Psoas muscle (tissue), 8 donors: ENCODE results near the gene OR52E2. TPM values are rescaled to one million over a fixed set of nuclear protein-coding genes. Genes with fewer than 3 reads are reported as not detected.

Experiments
- ATAC-seq, 4 donors: fragments of 200-7000 bp; cut with Tn5 transposase; one replicate each; pipeline ENCODE4 v1.9.1; 2020; ENCODE audit warnings: moderate library complexity in 3 of 4, mild to moderate bottlenecking in 2 of 4
- DNase-seq, 2 donors: peaks; one replicate each; pipeline ENCODE4 v3.0.0-alpha.2; 2020
- H3K27ac ChIP-seq: fragments of 200-600 bp; one replicate; pipeline ENCODE4 v1.8.0; 2022
- H3K27me3 ChIP-seq, 3 donors: fragments of 200-600 bp in 1 of 3; one replicate each; pipeline versions ENCODE4 v1.6.1 to v1.8.0; 2013 to 2022; ENCODE audit warnings: low read length in 2 of 3, mild to moderate bottlenecking in 2 of 3, moderate library complexity in 1 of 3; ENCODE audit not compliant: insufficient read depth in 3 of 3
- H3K36me3 ChIP-seq, 2 donors: fragments of 200-600 bp in 1 of 2; one replicate each; pipeline versions ENCODE4 v1.6.1 to v1.8.0; 2013 to 2022; ENCODE audit warnings: low read depth in 1 of 2, mild to moderate bottlenecking in 1 of 2, moderate library complexity in 1 of 2; ENCODE audit not compliant: insufficient read depth in 1 of 2
- H3K4me1 ChIP-seq: fragments of 200-600 bp; one replicate; pipeline ENCODE4 v1.8.0; 2022
- H3K4me3 ChIP-seq: fragments of 200-600 bp; one replicate; pipeline ENCODE4 v1.8.0; 2022; ENCODE audit warnings: mild to moderate bottlenecking
- H3K9me3 ChIP-seq: fragments of 200-600 bp; one replicate; pipeline ENCODE4 v1.8.0; 2022
- WGBS, 3 donors: extraction: QIAGEN DNeasy Blood & Tissue Kit; methylation state at CpG; one replicate each; pipeline versions ENCODE4 v1.1.6 to v1.1.7; 2013; 5-methylcytosine and 5-hydroxymethylcytosine counted together
- intact Hi-C, 2 donors: fragments of 100-400 bp; cut with DNase I; formaldehyde crosslinking; loops; one replicate each; pipeline versions ENCODE4 v1.11.0 to v1.14.2; 2022
- polyA plus RNA-seq, 3 donors: library from polyadenylated mRNA; stranded (reverse); fragments of 200-250 nt; gene quantifications; one replicate each; pipeline ENCODE4 v1.2.3, GENCODE V29; 2013
- total RNA-seq, 4 donors: library from RNA; stranded (reverse); fragmentation: NEBNext Ultra II Directional in 2 of 4; extraction: Animal tissue kit (Norgen Biotek cat#: 25700) in 2 of 4; gene quantifications; one replicate each; pipeline versions ENCODE4 v1.2.1 to v1.2.4, GENCODE V29; 2021 to 2023
- TF ChIP-seq, protein P1 (sequence below): fragments of 200-600 bp; IDR thresholded peaks from one replicate; pipeline ENCODE4 v1.8.0; 2022; ENCODE audit warnings: antibody characterized with exemption
- donor health status: healthy with polysubstance abuse.
- donor health status: DM: no; HTN: no; CAD: no; lungs with moderate emphysema.
- donor health status: Bipolar disorder and iron deficiency.
- donor health status: healthy.
- donor health status: DM: yes; HTN: yes; CAD: no.
- donor health status: DM: no; HTN: no; CAD: no.
- donor health status: DM: no; HTN: no; CAD: no.
- donor health status: DM: yes; HTN: yes; CAD: no.

OR52E2 gene
- total and polyA plus RNA-seq, 7 donors: not detected

DNA sequence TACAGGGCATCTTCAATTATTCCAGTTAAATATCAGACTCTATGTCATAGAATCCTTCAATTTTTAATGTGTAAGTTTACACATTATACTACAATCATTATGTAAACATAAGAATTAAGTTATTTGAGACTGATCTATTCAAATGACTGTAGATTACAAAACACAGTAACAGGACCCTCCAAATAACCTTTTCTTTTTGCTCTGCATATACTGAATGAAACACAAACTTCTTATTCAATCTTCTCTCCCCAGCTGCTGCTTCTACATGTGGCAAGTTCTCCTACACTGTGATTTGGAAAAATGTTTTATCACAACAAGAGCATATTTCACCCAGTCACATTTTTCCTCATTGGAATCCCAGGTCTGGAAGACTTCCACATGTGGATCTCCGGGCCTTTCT is 13.2 kb downstream of the OR52E2 start, which contains the start of gene OR52J3:
OR52J3 (plus strand) TSS at position 301 of the 400 bp plus-strand sequence; CDS start at position 301, 0 bp downstream.
- ATAC-seq (no peak), DNase-seq (no peak)
- TF ChIP-seq, protein P1, sequence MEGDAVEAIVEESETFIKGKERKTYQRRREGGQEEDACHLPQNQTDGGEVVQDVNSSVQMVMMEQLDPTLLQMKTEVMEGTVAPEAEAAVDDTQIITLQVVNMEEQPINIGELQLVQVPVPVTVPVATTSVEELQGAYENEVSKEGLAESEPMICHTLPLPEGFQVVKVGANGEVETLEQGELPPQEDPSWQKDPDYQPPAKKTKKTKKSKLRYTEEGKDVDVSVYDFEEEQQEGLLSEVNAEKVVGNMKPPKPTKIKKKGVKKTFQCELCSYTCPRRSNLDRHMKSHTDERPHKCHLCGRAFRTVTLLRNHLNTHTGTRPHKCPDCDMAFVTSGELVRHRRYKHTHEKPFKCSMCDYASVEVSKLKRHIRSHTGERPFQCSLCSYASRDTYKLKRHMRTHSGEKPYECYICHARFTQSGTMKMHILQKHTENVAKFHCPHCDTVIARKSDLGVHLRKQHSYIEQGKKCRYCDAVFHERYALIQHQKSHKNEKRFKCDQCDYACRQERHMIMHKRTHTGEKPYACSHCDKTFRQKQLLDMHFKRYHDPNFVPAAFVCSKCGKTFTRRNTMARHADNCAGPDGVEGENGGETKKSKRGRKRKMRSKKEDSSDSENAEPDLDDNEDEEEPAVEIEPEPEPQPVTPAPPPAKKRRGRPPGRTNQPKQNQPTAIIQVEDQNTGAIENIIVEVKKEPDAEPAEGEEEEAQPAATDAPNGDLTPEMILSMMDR: no peak
- Histone ChIP-seq H3K27me3 (no peaks in the 10 kb centered on the region), H3K9me3 (no peaks in the 10 kb centered on the region), H3K4me1 (no peaks in the 10 kb centered on the region), H3K36me3 (no peaks in the 10 kb centered on the region), H3K27ac (no peak within 1 kb of the TSS), H3K4me3 (no peak within 1 kb of the TSS)
- WGBS, 3 donors: 77 to 88% (median 83%) methylated on average over 1 of the region's 1 CpG
- intact Hi-C loops: no loop called here

DNA sequence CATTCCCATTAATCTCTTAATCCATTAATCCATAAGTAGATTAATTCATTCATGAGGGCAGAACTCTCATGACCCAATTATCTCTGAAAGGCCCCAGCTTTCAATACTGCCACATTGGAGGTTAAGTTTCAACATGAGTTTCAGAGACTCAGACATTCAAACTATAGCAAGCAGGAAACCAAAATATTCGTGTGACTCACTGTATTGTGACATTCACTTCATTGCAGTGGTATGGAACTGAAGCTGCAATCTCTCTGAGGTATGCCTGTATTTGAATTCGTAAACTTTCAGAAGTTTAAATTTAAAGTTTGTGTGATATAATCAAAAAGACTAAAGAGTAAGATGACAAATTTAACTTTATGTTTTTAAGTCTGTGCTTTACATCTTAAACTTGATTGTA is 16.0 kb downstream of the OR52E2 start:
- H3K4me3 ChIP-seq: no peak overlapping the region
- no peaks in the 10 kb centered on the region for H3K9me3 ChIP-seq
- no peak overlapping the region for H3K27ac ChIP-seq
- H3K27me3 ChIP-seq: no peaks in the 10 kb centered on the region
- no peak for DNase-seq
- H3K4me1 ChIP-seq: no peaks in the 10 kb centered on the region
- ATAC-seq: no peak
- intact Hi-C loops: no loop called here
- TF ChIP-seq, protein P1: no peak
- WGBS, 3 donors: 61 to 68% (median 64%) methylated on average over 2 of the region's 2 CpGs
- H3K36me3 ChIP-seq: no peaks in the 10 kb centered on the region

DNA sequence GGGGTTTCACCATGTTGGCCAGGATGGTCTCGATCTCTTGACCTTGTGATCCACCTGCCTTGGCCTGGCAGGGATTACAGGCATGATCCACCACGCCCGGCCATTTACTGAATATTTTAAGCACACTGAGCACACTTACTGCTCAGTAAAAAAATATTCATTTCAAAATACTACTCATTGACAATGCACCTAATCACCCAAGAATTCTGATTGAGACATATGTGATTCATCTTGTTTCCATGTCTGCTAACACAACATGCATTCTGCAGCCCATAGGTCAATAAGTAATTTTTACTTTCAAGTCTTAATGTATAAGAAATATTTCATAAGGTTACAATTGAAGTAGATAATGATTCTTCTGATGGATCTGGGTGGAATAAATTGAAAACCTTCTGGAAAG is 17.3 kb downstream of the OR52E2 start:
- H3K4me1 ChIP-seq: no peaks in the 10 kb centered on the region
- no peak overlapping the region for H3K27ac ChIP-seq
- no peak for ATAC-seq
- H3K4me3 ChIP-seq: no peak overlapping the region
- 51 to 85% (median 62%) methylated on average over 3 of the region's 3 CpGs for WGBS, 3 donors
- H3K36me3 ChIP-seq: no peaks in the 10 kb centered on the region
- no peak for DNase-seq
- TF ChIP-seq, protein P1: no peak
- intact Hi-C loops: no loop called here
- H3K27me3 ChIP-seq: no peaks in the 10 kb centered on the region
- H3K9me3 ChIP-seq: no peaks in the 10 kb centered on the region

DNA sequence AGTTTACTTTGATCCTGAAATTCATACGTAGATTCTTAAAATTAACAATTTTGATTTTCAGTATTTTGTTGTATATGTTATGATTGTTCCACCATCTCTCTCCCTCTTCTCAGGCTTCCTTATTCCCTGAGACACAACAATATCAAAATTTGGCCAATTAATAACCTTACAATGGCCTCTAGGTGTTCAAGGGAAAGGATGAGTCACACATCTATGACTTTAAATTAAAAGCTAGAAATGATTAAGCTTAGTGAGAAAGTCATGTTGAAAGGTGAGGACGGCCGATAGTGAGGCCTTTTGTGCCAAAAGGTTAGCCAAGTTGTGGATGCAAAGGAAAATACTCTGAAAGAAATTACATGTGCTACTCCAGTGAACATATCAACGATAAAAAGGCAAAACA is 18.6 kb downstream of the OR52E2 start:
- WGBS, 3 donors: 58 to 85% (median 72%) methylated on average over 4 of the region's 4 CpGs
- H3K36me3 ChIP-seq: no peaks in the 10 kb centered on the region
- no peaks in the 10 kb centered on the region for H3K4me1 ChIP-seq
- no peak overlapping the region for H3K27ac ChIP-seq
- no peak overlapping the region for H3K4me3 ChIP-seq
- TF ChIP-seq, protein P1: no peak
- intact Hi-C loops: no loop called here
- DNase-seq (no peak), ATAC-seq (no peak)
- no peaks in the 10 kb centered on the region for H3K9me3 ChIP-seq
- no peaks in the 10 kb centered on the region for H3K27me3 ChIP-seq

DNA sequence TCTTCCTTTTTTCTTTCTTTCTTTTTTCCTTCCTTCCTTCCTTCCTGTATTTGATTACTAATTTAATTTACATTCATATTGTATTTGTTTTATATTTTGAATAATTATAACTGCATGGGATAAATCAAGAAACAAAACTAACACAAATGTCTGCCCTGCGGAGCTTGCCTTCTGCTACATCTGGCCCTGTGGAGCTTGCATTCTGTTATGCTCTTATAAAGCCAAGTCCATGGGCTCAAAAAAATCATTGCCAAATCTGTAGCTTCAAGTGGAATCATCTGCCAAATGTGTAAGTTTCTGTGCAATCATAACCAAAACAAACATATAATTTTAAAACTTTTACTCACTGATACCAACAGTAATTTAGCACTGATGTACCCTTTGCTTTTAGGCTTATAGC is 21.1 kb downstream of the OR52E2 start:
- H3K36me3 ChIP-seq: no peaks in the 10 kb centered on the region
- no peaks in the 10 kb centered on the region for H3K27me3 ChIP-seq
- H3K27ac ChIP-seq: no peak overlapping the region
- H3K9me3 ChIP-seq: no peaks in the 10 kb centered on the region
- DNase-seq (no peak), ATAC-seq (no peak)
- TF ChIP-seq, protein P1: no peak
- 70 to 81% (median 80%) methylated on average over 1 of the region's 1 CpG for WGBS, 3 donors
- no peaks in the 10 kb centered on the region for H3K4me1 ChIP-seq
- no peak overlapping the region for H3K4me3 ChIP-seq
- intact Hi-C loops: no loop called here
